CD14-positive monocyte (primary cell): Measurements from ENCODE around the gene OR2W3. TPM values are rescaled to one million over a fixed set of nuclear protein-coding genes. Genes with fewer than 3 reads are reported as not detected.

Source experiments
- DNase-seq, 3 donors: peaks; one replicate each; pipeline ENCODE4 v3.0.0-alpha.2; 2011 to 2022
- H2AFZ ChIP-seq: 2 replicates; pipeline ENCODE4 v1.6.0; 2012; ENCODE audit warnings: mild to moderate bottlenecking, low read depth, low read length, inconsistent platforms; ENCODE audit not compliant: insufficient read depth, poor library complexity, severe bottlenecking
- H3K27ac ChIP-seq, 2 donors: 1 replicate in 1 of 2; 2 replicates in 1 of 2; pipeline ENCODE4 v1.5.1; 2012 to 2013; ENCODE audit warnings: low read length in 2 of 2, control low read depth in 1 of 2, inconsistent platforms in 1 of 2, low read depth in 1 of 2, mild to moderate bottlenecking in 1 of 2
- H3K27me3 ChIP-seq, 2 donors: one replicate each; pipeline versions ENCODE4 v1.6.0 to v1.6.1; 2011 to 2013; ENCODE audit warnings: low read length in 2 of 2; ENCODE audit not compliant: control insufficient read depth in 2 of 2, insufficient read depth in 2 of 2
- H3K36me3 ChIP-seq, 2 donors: replicated peaks in 1 of 2; 1 replicate in 1 of 2; 2 replicates in 1 of 2; pipeline versions ENCODE4 v1.5.1 to v1.6.1; 2012 to 2013; ENCODE audit warnings: low read length in 2 of 2, control low read depth in 1 of 2, inconsistent platforms in 1 of 2, mild to moderate bottlenecking in 1 of 2; ENCODE audit not compliant: insufficient read depth in 2 of 2, control insufficient read depth in 1 of 2
- H3K4me1 ChIP-seq, 2 donors: 1 replicate in 1 of 2; 2 replicates in 1 of 2; pipeline versions ENCODE4 v1.5.1 to v1.6.1; 2012 to 2013; ENCODE audit warnings: low read length in 2 of 2, control low read depth in 1 of 2, inconsistent platforms in 1 of 2, mild to moderate bottlenecking in 1 of 2, moderate library complexity in 1 of 2; ENCODE audit not compliant: insufficient read depth in 2 of 2, control insufficient read depth in 1 of 2
- H3K4me2 ChIP-seq: replicated peaks from 2 replicates; pipeline ENCODE3; 2012; ENCODE audit warnings: low read length, moderate library complexity, mild to moderate bottlenecking; ENCODE audit not compliant: poor library complexity, severe bottlenecking; ENCODE audit errors: extremely low read depth
- H3K4me3 ChIP-seq, 3 experiments: fragments of 200-600 bp in 1 of 3; sonication (generic) in 1 of 3; replicated peaks in 1 of 3; 1 replicate in 2 of 3; 2 replicates in 1 of 3; pipeline ENCODE4 v1.5.1; 2011 to 2013; ENCODE audit warnings: low read length in 3 of 3, mild to moderate bottlenecking in 3 of 3, control low read depth in 2 of 3, low read depth in 2 of 3, inconsistent platforms in 1 of 3, moderate library complexity in 1 of 3
- H3K79me2 ChIP-seq: 2 replicates; pipeline ENCODE4 v1.6.0; 2012; ENCODE audit warnings: mild to moderate bottlenecking, control low read depth, inconsistent platforms, low read length, moderate library complexity; ENCODE audit not compliant: insufficient read depth
- H3K9ac ChIP-seq: 2 replicates; pipeline ENCODE4 v1.6.0; 2017; ENCODE audit warnings: low read length, mild to moderate bottlenecking; ENCODE audit not compliant: insufficient read depth, poor library complexity, severe bottlenecking
- H3K9me3 ChIP-seq, 2 donors: replicated peaks in 1 of 2; 1 replicate in 1 of 2; 2 replicates in 1 of 2; pipeline versions ENCODE4 v1.5.1 to v1.6.1; 2012 to 2013; ENCODE audit warnings: low read length in 2 of 2, control low read depth in 1 of 2; ENCODE audit not compliant: control insufficient read depth in 1 of 2, insufficient read depth in 1 of 2
- H4K20me1 ChIP-seq: 2 replicates; pipeline ENCODE4 v1.6.0; 2012; ENCODE audit warnings: mild to moderate bottlenecking, low read length, control low read depth, moderate library complexity; ENCODE audit not compliant: insufficient read depth
- H3K27ac Mint-ChIP-seq, 7 donors: one replicate each; pipeline ENCODE4 v1.8.0; 2020; ENCODE audit warnings: mild to moderate bottlenecking in 7 of 7, mixed read lengths in 7 of 7, moderate library complexity in 6 of 7, inconsistent platforms in 2 of 7
- H3K27me3 Mint-ChIP-seq, 3 donors: one replicate each; pipeline ENCODE4 v1.8.0; 2021 to 2022; ENCODE audit warnings: low read depth in 3 of 3, mild to moderate bottlenecking in 3 of 3, mixed read lengths in 3 of 3, moderate library complexity in 3 of 3, inconsistent platforms in 1 of 3
- H3K36me3 Mint-ChIP-seq, 2 donors: one replicate each; pipeline ENCODE4 v1.8.0; 2020; ENCODE audit warnings: mixed read lengths in 2 of 2, inconsistent platforms in 1 of 2, mild to moderate bottlenecking in 1 of 2
- H3K4me1 Mint-ChIP-seq: one replicate; pipeline ENCODE4 v1.8.0; 2020; ENCODE audit warnings: mild to moderate bottlenecking, mixed read lengths
- H3K4me3 Mint-ChIP-seq, 2 donors: one replicate each; pipeline ENCODE4 v1.8.0; 2020; ENCODE audit warnings: mild to moderate bottlenecking in 2 of 2, mixed read lengths in 2 of 2, moderate library complexity in 1 of 2
- H3K9me3 Mint-ChIP-seq, 7 donors: one replicate each; pipeline ENCODE4 v1.8.0; 2020 to 2022; ENCODE audit warnings: mixed read lengths in 7 of 7, mild to moderate bottlenecking in 6 of 7, moderate library complexity in 6 of 7, inconsistent platforms in 2 of 7
- CTCF ChIP-seq: fragments of 200-600 bp; IDR thresholded peaks from one replicate; pipeline ENCODE4 v1.8.0; 2022; ENCODE audit warnings: antibody characterized with exemption, mild to moderate bottlenecking
- WGBS: methylation state at CpG from one replicate; pipeline ENCODE4 v1.1.5; 2013; ENCODE audit warnings: missing lambda C conversion rate; ENCODE audit not compliant: insufficient coverage; 5-methylcytosine and 5-hydroxymethylcytosine counted together
- intact Hi-C, 2 donors: fragments of 100-400 bp; cut with micrococcal nuclease; formaldehyde crosslinking; loops; one replicate each; pipeline versions ENCODE4 v1.15.0 to v1.15.1; 2023
- polyA plus RNA-seq, 3 donors: library from polyadenylated mRNA; depleted of rRNA in 1 of 3; unstranded in 2 of 3; stranded (reverse) in 1 of 3; fragments of 300-500 nt in 2 of 3; fragments of >200 nt in 1 of 3; fragmentation: Illumina TruSeq in 2 of 3; gene quantifications; 1 replicate in 2 of 3; 2 replicates in 1 of 3; pipeline ENCODE4 v1.2.3, GENCODE V29; 2012 to 2021

Gene OR2W3
- polyA plus RNA-seq, 3 donors = 0.09 to 0.31 TPM; not detected in 1

DNA sequence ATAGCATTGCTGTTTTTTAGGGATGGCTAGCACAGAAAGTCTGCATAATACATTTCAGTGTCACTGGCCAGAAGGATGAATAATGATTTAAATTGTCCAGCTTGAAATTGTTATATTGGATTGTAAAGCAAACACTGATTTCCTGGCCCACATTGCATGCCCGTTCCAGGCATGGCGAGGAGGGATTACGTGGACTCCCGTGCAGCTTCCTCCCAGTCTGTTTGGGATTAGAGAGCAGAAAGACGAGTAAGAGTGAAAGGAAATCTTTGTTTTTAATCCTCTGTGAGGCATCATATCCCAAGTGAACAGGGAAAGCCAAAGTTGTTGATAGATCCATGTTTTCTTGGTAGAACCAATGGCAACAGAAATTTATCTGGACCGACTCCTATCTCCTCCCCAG is 30.0 kb upstream of the OR2W3 start:
- Mint-ChIP-seq H3K27me3 (peaks cover 0 to 3% (median 3%) of the 10 kb centered on the region in 3 donors), H3K36me3 (peaks cover 11 to 50% of the 10 kb centered on the region in 2 donors), H3K4me1 (no peaks in the 10 kb centered on the region), H3K27ac (peak overlapping the region in 1 of 7 donors; percentile 35), H3K9me3 (peaks cover 0 to 9% (median 3%) of the 10 kb centered on the region in 7 donors), H3K4me3 (no peak overlapping the region)
- WGBS = 100% methylated on average over 4 of the region's 6 CpGs
- Histone ChIP-seq H2AFZ (no peak overlapping the region), H3K9me3 (peaks cover 0 to 3% of the 10 kb centered on the region in 2 donors), H3K4me3 (no peak overlapping the region), H3K27me3 (no peaks in the 10 kb centered on the region), H3K36me3 (peaks cover 7 to 54% of the 10 kb centered on the region in 2 donors), H3K4me1 (no peaks in the 10 kb centered on the region), H3K4me2 (no peak overlapping the region), H3K79me2 (no peaks in the 10 kb centered on the region), H3K9ac (no peak overlapping the region), H4K20me1 (no peaks in the 10 kb centered on the region), H3K27ac (no peak overlapping the region)
- no peak for DNase-seq
- TF ChIP-seq CTCF = no peak
- intact Hi-C loops = no loop called here

GRCh38 chr1:247883346-247883745 is 12.0 kb upstream of the OR2W3 start:
- no peak overlapping the region for H3K4me2 ChIP-seq
- Mint-ChIP-seq H3K27ac (no peak overlapping the region), H3K27me3 (no peaks in the 10 kb centered on the region), H3K4me3 (no peak overlapping the region), H3K36me3 (peaks cover 0 to 3% of the 10 kb centered on the region in 2 donors), H3K9me3 (peaks cover 0 to 6% (median 0%) of the 10 kb centered on the region in 7 donors), H3K4me1 (no peaks in the 10 kb centered on the region)
- H4K20me1 ChIP-seq = no peaks in the 10 kb centered on the region
- no peak overlapping the region for H3K27ac ChIP-seq
- DNase-seq = no peak
- no peak overlapping the region for H2AFZ ChIP-seq
- H3K9ac ChIP-seq = no peak overlapping the region
- no peaks in the 10 kb centered on the region for H3K36me3 ChIP-seq
- intact Hi-C loops = no loop called here
- H3K4me3 ChIP-seq = no peak overlapping the region
- no peaks in the 10 kb centered on the region for H3K27me3 ChIP-seq
- no peaks in the 10 kb centered on the region for H3K79me2 ChIP-seq
- TF ChIP-seq CTCF = no peak
- no peaks in the 10 kb centered on the region for H3K4me1 ChIP-seq
- WGBS = 97% methylated on average over 6 of the region's 9 CpGs
- no peaks in the 10 kb centered on the region for H3K9me3 ChIP-seq
